ENCODE measurements around the gene CAMK2G.

DNA sequence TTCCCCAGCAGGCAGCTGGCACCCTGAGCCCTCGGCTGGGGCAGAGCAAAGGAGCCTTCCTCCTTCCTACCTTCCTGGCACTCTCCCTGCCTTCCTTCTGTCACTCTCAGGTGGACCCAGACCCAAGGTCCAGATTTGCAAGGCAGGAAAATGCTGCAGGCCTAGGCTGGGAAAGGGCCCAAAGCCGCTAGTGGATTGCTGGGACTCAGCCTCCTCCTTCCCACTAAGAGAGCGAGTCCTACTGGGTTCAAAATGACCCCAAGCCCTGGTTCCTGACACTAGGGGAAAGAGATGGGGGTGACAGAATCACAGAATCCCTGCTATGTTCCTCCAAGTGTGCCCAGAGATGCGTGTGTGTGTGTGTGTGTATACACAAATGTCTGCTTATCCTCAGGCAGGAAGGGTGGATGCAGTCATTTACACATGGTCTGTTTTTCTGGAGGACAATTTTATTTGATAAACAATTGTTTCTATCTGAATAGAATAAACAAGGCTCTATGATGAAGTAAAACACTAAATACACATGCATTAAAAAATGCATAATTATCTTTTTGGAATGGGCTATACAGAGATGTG lies 35.3 kb upstream of the CAMK2G start:
- TF ChIP-seq, protein P1, sequence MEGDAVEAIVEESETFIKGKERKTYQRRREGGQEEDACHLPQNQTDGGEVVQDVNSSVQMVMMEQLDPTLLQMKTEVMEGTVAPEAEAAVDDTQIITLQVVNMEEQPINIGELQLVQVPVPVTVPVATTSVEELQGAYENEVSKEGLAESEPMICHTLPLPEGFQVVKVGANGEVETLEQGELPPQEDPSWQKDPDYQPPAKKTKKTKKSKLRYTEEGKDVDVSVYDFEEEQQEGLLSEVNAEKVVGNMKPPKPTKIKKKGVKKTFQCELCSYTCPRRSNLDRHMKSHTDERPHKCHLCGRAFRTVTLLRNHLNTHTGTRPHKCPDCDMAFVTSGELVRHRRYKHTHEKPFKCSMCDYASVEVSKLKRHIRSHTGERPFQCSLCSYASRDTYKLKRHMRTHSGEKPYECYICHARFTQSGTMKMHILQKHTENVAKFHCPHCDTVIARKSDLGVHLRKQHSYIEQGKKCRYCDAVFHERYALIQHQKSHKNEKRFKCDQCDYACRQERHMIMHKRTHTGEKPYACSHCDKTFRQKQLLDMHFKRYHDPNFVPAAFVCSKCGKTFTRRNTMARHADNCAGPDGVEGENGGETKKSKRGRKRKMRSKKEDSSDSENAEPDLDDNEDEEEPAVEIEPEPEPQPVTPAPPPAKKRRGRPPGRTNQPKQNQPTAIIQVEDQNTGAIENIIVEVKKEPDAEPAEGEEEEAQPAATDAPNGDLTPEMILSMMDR (IDR thresholded peaks at IDR 0.05): no peak
- TF ChIP-seq POLR2A (IDR thresholded peaks at IDR 0.05) (no peak), POLR2AphosphoS5 (IDR thresholded peaks at IDR 0.05) (no peak)
